ENCODE measurements around the gene KICS2.
"Not testable (repeated sequence)": the region's sequence is repeated elsewhere in the genome, so short reads cannot be mapped to it uniquely, and the experiment has no call there.

The KICS2 gene

DNA sequence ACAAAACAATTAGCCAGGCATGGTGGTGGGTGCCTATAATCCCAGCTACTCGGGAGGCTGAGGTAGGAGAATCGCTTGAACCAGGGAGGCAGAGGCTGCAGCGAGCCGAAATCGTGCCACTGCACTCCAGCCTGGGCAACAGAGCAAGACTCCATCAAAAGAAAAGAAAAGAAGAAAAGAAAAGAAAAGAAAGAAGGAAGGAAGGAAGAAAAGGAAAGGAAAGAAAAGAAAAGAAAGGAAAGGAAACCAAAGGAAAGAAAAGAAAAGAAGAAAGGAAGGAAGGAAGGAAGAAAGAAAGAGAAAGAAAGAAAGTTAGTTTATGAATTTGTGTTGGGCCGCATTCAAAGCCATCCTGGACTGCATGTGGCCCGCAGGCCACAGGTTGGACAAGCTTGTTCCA, 4.5 kb downstream of the KICS2 start:
- not testable (repeated sequence) for H3K27ac ChIP-seq (ENCODE audit: low read depth, low read length); H3K9ac ChIP-seq (ENCODE audit: low read depth, low read length); H3K4me3 ChIP-seq (ENCODE audit: low read depth, low read length); H3K27me3 ChIP-seq (ENCODE audit: control insufficient read depth, insufficient read depth, low read length); H3K36me3 ChIP-seq (ENCODE audit: control insufficient read depth, insufficient read depth, low read length); H3K9me3 ChIP-seq (ENCODE audit: control insufficient read depth, insufficient read depth, low read length)
- H3K4me1 ChIP-seq (ENCODE audit: control insufficient read depth, insufficient read depth, low read length) = peaks cover 33% of the 10 kb centered on the region

- H3K4me3 ChIP-seq (ENCODE audit: low read depth, low read length) = no peak overlapping the region
- no peaks in the 10 kb centered on the region for H3K9me3 ChIP-seq (ENCODE audit: control insufficient read depth, insufficient read depth, low read length)
- H3K27ac ChIP-seq (ENCODE audit: low read depth, low read length) = no peak overlapping the region
- no peak overlapping the region for H3K9ac ChIP-seq (ENCODE audit: low read depth, low read length)
- no peaks in the 10 kb centered on the region; the same call in 1 of the 2 replicates for H3K36me3 ChIP-seq (ENCODE audit: control insufficient read depth, insufficient read depth, low read length)
- peaks cover 28% of the 10 kb centered on the region for H3K4me1 ChIP-seq (ENCODE audit: control insufficient read depth, insufficient read depth, low read length)
- no peaks in the 10 kb centered on the region for H3K27me3 ChIP-seq (ENCODE audit: control insufficient read depth, insufficient read depth, low read length)
Observed at GRCh38 chr12:64216239-64216638, 5.9 kb downstream of the KICS2 start.

GRCh38 chr12:64212119-64212746, 9.9 kb downstream of the KICS2 start:
- no peaks in the 10 kb centered on the region for H3K9me3 ChIP-seq (ENCODE audit: control insufficient read depth, insufficient read depth, low read length)
- H3K27ac ChIP-seq (ENCODE audit: low read depth, low read length) = no peak overlapping the region
- H3K4me1 ChIP-seq (ENCODE audit: control insufficient read depth, insufficient read depth, low read length) = no peaks in the 10 kb centered on the region
- no peaks in the 10 kb centered on the region; the same call in 1 of the 2 replicates for H3K36me3 ChIP-seq (ENCODE audit: control insufficient read depth, insufficient read depth, low read length)
- no peak overlapping the region for H3K4me3 ChIP-seq (ENCODE audit: low read depth, low read length)
- H3K27me3 ChIP-seq (ENCODE audit: control insufficient read depth, insufficient read depth, low read length) = no peaks in the 10 kb centered on the region
- no peak overlapping the region for H3K9ac ChIP-seq (ENCODE audit: low read depth, low read length)

DNA sequence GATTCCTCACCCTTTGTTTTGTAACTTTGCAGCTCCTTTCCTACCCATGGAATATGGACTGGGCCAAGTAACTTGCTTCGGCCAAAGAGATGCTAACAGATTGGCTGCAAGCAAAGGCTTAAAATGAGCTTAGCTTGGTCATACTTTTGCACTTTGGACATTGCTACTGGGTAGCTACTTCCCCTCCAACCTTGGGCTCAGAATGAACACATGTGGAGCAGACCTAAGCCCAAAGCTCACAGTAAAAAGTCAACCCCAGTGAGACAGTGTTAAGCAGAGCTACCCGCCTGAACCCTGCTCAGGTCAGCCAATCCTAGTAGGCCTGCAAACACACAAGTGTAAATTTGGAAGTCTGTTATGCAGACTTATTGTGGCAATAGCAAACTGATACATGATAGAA, 14.6 kb downstream of the KICS2 start:
- H3K36me3 ChIP-seq (ENCODE audit: control insufficient read depth, insufficient read depth, low read length) = peaks cover 2% of the 10 kb centered on the region; the same call in 1 of the 2 replicates
- no peak overlapping the region for H3K9ac ChIP-seq (ENCODE audit: low read depth, low read length)
- no peaks in the 10 kb centered on the region for H3K9me3 ChIP-seq (ENCODE audit: control insufficient read depth, insufficient read depth, low read length)

DNA sequence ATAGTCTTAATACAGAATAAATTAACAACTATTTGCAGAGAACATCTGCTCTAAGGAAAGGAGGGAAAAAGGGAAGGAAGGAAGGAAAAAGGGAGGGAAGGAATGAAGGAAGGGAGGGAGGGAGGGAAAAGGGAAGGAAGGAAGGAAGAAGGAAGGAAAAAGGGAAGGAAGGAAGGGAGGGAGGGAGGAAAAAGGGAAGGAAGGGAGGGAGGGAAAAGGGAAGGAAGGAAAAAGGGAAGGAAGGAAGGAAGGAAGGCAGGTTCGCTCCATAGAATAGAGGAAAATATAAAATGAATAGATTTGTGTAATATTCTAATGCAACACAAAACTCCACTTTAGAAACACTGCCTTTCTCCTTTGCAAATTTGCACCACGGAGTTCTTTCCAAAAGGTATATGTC, 16.6 kb downstream of the KICS2 start:
- Histone ChIP-seq H3K36me3 (ENCODE audit: control insufficient read depth, insufficient read depth, low read length) (0 out of 2 replicates have a peak, but pooled peaks cover 2% of the 10 kb centered on the region), H3K27ac (ENCODE audit: low read depth, low read length) (no peak overlapping the region), H3K4me1 (ENCODE audit: control insufficient read depth, insufficient read depth, low read length) (no peaks in the 10 kb centered on the region), H3K9ac (ENCODE audit: low read depth, low read length) (no peak overlapping the region), H3K9me3 (ENCODE audit: control insufficient read depth, insufficient read depth, low read length) (no peaks in the 10 kb centered on the region), H3K4me3 (ENCODE audit: low read depth, low read length) (no peak overlapping the region), H3K27me3 (ENCODE audit: control insufficient read depth, insufficient read depth, low read length) (no peaks in the 10 kb centered on the region)

More for the DNA sequence above, 14.6 kb downstream of the KICS2 start:
- Histone ChIP-seq H3K27me3 (ENCODE audit: control insufficient read depth, insufficient read depth, low read length) (no peaks in the 10 kb centered on the region), H3K4me3 (ENCODE audit: low read depth, low read length) (no peak overlapping the region), H3K4me1 (ENCODE audit: control insufficient read depth, insufficient read depth, low read length) (no peaks in the 10 kb centered on the region), H3K27ac (ENCODE audit: low read depth, low read length) (no peak overlapping the region)

- H3K9me3 ChIP-seq (ENCODE audit: control insufficient read depth, insufficient read depth, low read length) = no peaks in the 10 kb centered on the region
- H3K4me1 ChIP-seq (ENCODE audit: control insufficient read depth, insufficient read depth, low read length) = no peaks in the 10 kb centered on the region
- H3K27me3 ChIP-seq (ENCODE audit: control insufficient read depth, insufficient read depth, low read length) = no peaks in the 10 kb centered on the region
- H3K27ac ChIP-seq (ENCODE audit: low read depth, low read length) = no peak overlapping the region
- H3K36me3 ChIP-seq (ENCODE audit: control insufficient read depth, insufficient read depth, low read length) = 0 out of 2 replicates have a peak, but pooled peaks cover 2% of the 10 kb centered on the region
- H3K4me3 ChIP-seq (ENCODE audit: low read depth, low read length) = no peak overlapping the region
- H3K9ac ChIP-seq (ENCODE audit: low read depth, low read length) = no peak overlapping the region
Observed at GRCh38 chr12:64203775-64204174, 18.3 kb downstream of the KICS2 start.

GRCh38 chr12:64203036-64203435, 19.1 kb downstream of the KICS2 start:
- no peak overlapping the region for H3K4me3 ChIP-seq (ENCODE audit: low read depth, low read length)
- H3K27me3 ChIP-seq (ENCODE audit: control insufficient read depth, insufficient read depth, low read length) = no peaks in the 10 kb centered on the region
- H3K27ac ChIP-seq (ENCODE audit: low read depth, low read length) = no peak overlapping the region
- 0 out of 2 replicates have a peak, but pooled peaks cover 2% of the 10 kb centered on the region for H3K36me3 ChIP-seq (ENCODE audit: control insufficient read depth, insufficient read depth, low read length)
- no peaks in the 10 kb centered on the region for H3K4me1 ChIP-seq (ENCODE audit: control insufficient read depth, insufficient read depth, low read length)
- H3K9ac ChIP-seq (ENCODE audit: low read depth, low read length) = no peak overlapping the region
- H3K9me3 ChIP-seq (ENCODE audit: control insufficient read depth, insufficient read depth, low read length) = no peaks in the 10 kb centered on the region

- H3K4me3 ChIP-seq (ENCODE audit: low read depth, low read length); H3K9ac ChIP-seq (ENCODE audit: low read depth, low read length); H3K27me3 ChIP-seq (ENCODE audit: control insufficient read depth, insufficient read depth, low read length); H3K36me3 ChIP-seq (ENCODE audit: control insufficient read depth, insufficient read depth, low read length); H3K4me1 ChIP-seq (ENCODE audit: control insufficient read depth, insufficient read depth, low read length); H3K9me3 ChIP-seq (ENCODE audit: control insufficient read depth, insufficient read depth, low read length); H3K27ac ChIP-seq (ENCODE audit: low read depth, low read length): not testable (repeated sequence)
Observed at GRCh38 chr12:64195841-64196240, 26.3 kb downstream of the KICS2 start.

GRCh38 chr12:64194333-64195149, 27.6 kb downstream of the KICS2 start:
- no peak overlapping the region for H3K9ac ChIP-seq (ENCODE audit: low read depth, low read length)
- no peak overlapping the region for H3K4me3 ChIP-seq (ENCODE audit: low read depth, low read length)
- no peaks in the 10 kb centered on the region for H3K27me3 ChIP-seq (ENCODE audit: control insufficient read depth, insufficient read depth, low read length)
- H3K36me3 ChIP-seq (ENCODE audit: control insufficient read depth, insufficient read depth, low read length) = peaks cover 8% of the 10 kb centered on the region
- H3K9me3 ChIP-seq (ENCODE audit: control insufficient read depth, insufficient read depth, low read length) = no peaks in the 10 kb centered on the region
- no peak overlapping the region for H3K27ac ChIP-seq (ENCODE audit: low read depth, low read length)
- no peaks in the 10 kb centered on the region for H3K4me1 ChIP-seq (ENCODE audit: control insufficient read depth, insufficient read depth, low read length)

GRCh38 chr12:64193931-64194330, 28.2 kb downstream of the KICS2 start:
- Histone ChIP-seq H3K36me3 (ENCODE audit: control insufficient read depth, insufficient read depth, low read length) (peaks cover 8% of the 10 kb centered on the region), H3K9ac (ENCODE audit: low read depth, low read length) (no peak overlapping the region), H3K27ac (ENCODE audit: low read depth, low read length) (no peak overlapping the region), H3K4me1 (ENCODE audit: control insufficient read depth, insufficient read depth, low read length) (no peaks in the 10 kb centered on the region), H3K27me3 (ENCODE audit: control insufficient read depth, insufficient read depth, low read length) (no peaks in the 10 kb centered on the region), H3K4me3 (ENCODE audit: low read depth, low read length) (no peak overlapping the region), H3K9me3 (ENCODE audit: control insufficient read depth, insufficient read depth, low read length) (no peaks in the 10 kb centered on the region)

All from HUES48 (cell line).